Activated CD8-positive, alpha-beta T cell treated with anti-CD3 and anti-CD28 coated beads, Interleukin-2, amount 10 ng/mL, durations not matched to agents 7 days and 5 days (primary cell): ENCODE results near the gene CELSR2. TPM values are rescaled to one million over a fixed set of nuclear protein-coding genes. Genes with fewer than 3 reads are reported as not detected.

Experiments
- ATAC-seq: fragments of 150-1000 bp; cut with Tn5 transposase; one replicate; pipeline ENCODE4 v1.10.0; 2021; ENCODE audit warnings: moderate library complexity
- CTCF ChIA-PET: fragments of 350-600 bp; sonication (Branson Sonifier 250); formaldehyde crosslinking; loops from one replicate; lab custom pipeline; 2021; ENCODE audit warnings: antibody characterized with exemption; lab: Charles Lee
- POLR2A ChIA-PET: fragments of 350-600 bp; sonication (Branson Sonifier 250); formaldehyde crosslinking; loops from one replicate; lab custom pipeline; 2021; ENCODE audit warnings: antibody characterized with exemption; lab: Charles Lee
- DNase-seq: peaks from one replicate; pipeline ENCODE4 v3.0.0-alpha.2; 2020
- H3K27ac Mint-ChIP-seq: one replicate; pipeline ENCODE4 v1.8.0; 2021; ENCODE audit warnings: mild to moderate bottlenecking, mixed read lengths
- H3K27me3 Mint-ChIP-seq: one replicate; pipeline ENCODE4 v1.8.0; 2021; ENCODE audit warnings: low read depth, mixed read lengths
- H3K36me3 Mint-ChIP-seq: one replicate; pipeline ENCODE4 v1.8.0; 2021; ENCODE audit warnings: low read depth, mixed read lengths
- H3K4me1 Mint-ChIP-seq: one replicate; pipeline ENCODE4 v1.8.0; 2021; ENCODE audit warnings: low read depth, mixed read lengths
- H3K4me3 Mint-ChIP-seq: one replicate; pipeline ENCODE4 v1.8.0; 2021; ENCODE audit warnings: mild to moderate bottlenecking, mixed read lengths
- H3K9me3 Mint-ChIP-seq: one replicate; pipeline ENCODE4 v1.8.0; 2022; ENCODE audit warnings: mixed read lengths; ENCODE audit not compliant: insufficient read depth
- total RNA-seq, 2 experiments: library from RNA; stranded (reverse); gene quantifications; one replicate each; pipeline ENCODE4 v1.2.3, GENCODE V29; 2021

CELSR2 gene
- total RNA-seq, 2 experiments from 2014 or later = 4.9 to 5.2 TPM

DNA sequence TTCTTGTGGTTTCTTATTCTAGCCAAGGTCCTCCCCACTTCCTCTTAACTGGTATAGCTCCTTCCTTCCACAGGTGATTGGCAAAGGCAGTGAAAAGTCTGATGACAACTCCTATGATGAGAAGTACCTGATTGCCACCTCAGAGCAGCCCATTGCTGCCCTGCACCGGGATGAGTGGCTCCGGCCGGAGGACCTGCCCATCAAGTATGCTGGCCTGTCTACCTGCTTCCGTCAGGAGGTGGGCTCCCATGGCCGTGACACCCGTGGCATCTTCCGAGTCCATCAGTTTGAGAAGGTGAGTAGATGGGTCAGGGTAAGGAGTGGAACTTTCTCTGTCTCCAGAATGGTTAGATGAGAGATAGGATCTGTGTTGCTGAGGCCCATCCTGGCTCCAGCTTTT is 14.2 kb upstream of the CELSR2 start:
- DNase-seq (no peak), ATAC-seq (no peak)
- no peaks in the 10 kb centered on the region for H3K9me3 Mint-ChIP-seq
- H3K4me3 Mint-ChIP-seq = no peak overlapping the region
- peak overlapping the region; percentile 4 for H3K27ac Mint-ChIP-seq
- ChIA-PET CTCF (no interaction called here), POLR2A (no interaction called here)
- H3K4me1 Mint-ChIP-seq = peaks cover 14% of the 10 kb centered on the region
- peaks cover 64% of the 10 kb centered on the region for H3K36me3 Mint-ChIP-seq
- no peaks in the 10 kb centered on the region for H3K27me3 Mint-ChIP-seq

DNA sequence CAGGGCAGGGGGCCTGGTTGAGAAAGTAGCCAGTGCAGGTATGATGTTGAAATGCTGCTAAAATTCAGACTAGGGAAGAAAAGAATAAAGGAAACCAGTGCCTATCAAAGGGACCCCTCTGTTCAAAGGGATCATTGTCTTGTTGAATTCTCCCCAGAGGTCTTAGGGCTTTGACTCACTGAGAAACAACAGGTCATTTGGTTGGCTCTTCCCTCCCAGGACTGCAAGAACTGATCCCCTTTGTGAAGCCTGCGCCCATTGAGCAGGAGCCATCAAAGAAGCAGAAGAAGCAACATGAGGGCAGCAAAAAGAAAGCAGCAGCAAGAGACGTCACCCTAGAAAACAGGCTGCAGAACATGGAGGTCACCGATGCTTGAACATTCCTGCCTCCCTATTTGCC is 11.8 kb upstream of the CELSR2 start:
- POLR2A ChIA-PET = interaction anchor here (1.2 kb wide), 1 partner anchor 12 kb away, joined by 3 read pairs; the partner anchor contains the start of gene CELSR2
- Mint-ChIP-seq H3K4me1 (peaks cover 19% of the 10 kb centered on the region), H3K4me3 (no peak overlapping the region), H3K36me3 (peaks cover 46% of the 10 kb centered on the region), H3K9me3 (no peaks in the 10 kb centered on the region), H3K27me3 (peaks cover 9% of the 10 kb centered on the region), H3K27ac (no peak overlapping the region)
- CTCF ChIA-PET = interaction anchor here (1.0 kb wide), 1 partner anchor 12 kb away, joined by 3 read pairs; the partner anchor contains the start of gene CELSR2
- DNase-seq (no peak), ATAC-seq (no peak)

GRCh38 chr1:109238382-109238781 is 11.0 kb upstream of the CELSR2 start:
- DNase-seq = no peak
- no peak overlapping the region for H3K27ac Mint-ChIP-seq
- CTCF ChIA-PET = interaction anchor here (0.9 to 2.5 kb wide), 5 partner anchors 9 to 191 kb away, joined by 3 to 15 read pairs (median 3); no protein-coding TSS in a partner anchor
- H3K36me3 Mint-ChIP-seq = peaks cover 40% of the 10 kb centered on the region
- ATAC-seq = no peak
- H3K9me3 Mint-ChIP-seq = no peaks in the 10 kb centered on the region
- POLR2A ChIA-PET = no interaction called here
- peaks cover 19% of the 10 kb centered on the region for H3K4me1 Mint-ChIP-seq
- H3K4me3 Mint-ChIP-seq = no peak overlapping the region
- peaks cover 10% of the 10 kb centered on the region for H3K27me3 Mint-ChIP-seq

DNA sequence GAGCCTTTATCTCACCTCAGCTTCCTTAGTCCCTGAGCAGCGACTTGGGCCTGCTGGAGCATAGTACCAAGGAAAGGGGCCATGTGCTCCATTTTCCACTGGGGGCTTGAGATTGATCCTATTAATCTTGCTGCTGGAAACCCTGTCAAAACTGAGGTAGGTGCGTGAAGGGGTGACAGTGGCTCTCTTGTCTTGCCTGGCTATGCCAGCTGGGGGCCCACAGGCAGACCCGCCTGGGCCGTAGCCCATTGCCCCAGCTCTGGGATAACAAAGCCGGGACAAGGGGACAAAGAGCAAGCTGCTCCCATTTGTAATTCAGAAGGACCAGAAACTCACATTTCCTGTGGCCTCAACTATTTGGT is 10.3 kb upstream of the CELSR2 start:
- ATAC-seq = no peak
- no peak overlapping the region for H3K27ac Mint-ChIP-seq
- H3K4me3 Mint-ChIP-seq = no peak overlapping the region
- ChIA-PET POLR2A (no interaction called here), CTCF (interaction anchor here (1.0 to 2.5 kb wide), 8 partner anchors 11 to 294 kb away, joined by 3 to 15 read pairs (median 3); partner anchors contain the start of gene CELSR2)
- peaks cover 40% of the 10 kb centered on the region for H3K36me3 Mint-ChIP-seq
- no peaks in the 10 kb centered on the region for H3K9me3 Mint-ChIP-seq
- H3K4me1 Mint-ChIP-seq = peaks cover 19% of the 10 kb centered on the region
- no peak for DNase-seq
- peaks cover 10% of the 10 kb centered on the region for H3K27me3 Mint-ChIP-seq

GRCh38 chr1:109239409-109240068 is 9.8 kb upstream of the CELSR2 start:
- Mint-ChIP-seq H3K9me3 (no peaks in the 10 kb centered on the region), H3K4me3 (no peak overlapping the region), H3K4me1 (peaks cover 15% of the 10 kb centered on the region), H3K36me3 (peaks cover 37% of the 10 kb centered on the region), H3K27ac (no peak overlapping the region), H3K27me3 (peaks cover 12% of the 10 kb centered on the region)
- DNase-seq = peak; percentile 44
- ATAC-seq = peak; percentile 57
- ChIA-PET POLR2A (no interaction called here), CTCF (interaction anchor here (1.0 to 2.5 kb wide), 7 partner anchors 11 to 293 kb away, joined by 3 to 15 read pairs (median 3); partner anchors contain the start of gene CELSR2)

DNA sequence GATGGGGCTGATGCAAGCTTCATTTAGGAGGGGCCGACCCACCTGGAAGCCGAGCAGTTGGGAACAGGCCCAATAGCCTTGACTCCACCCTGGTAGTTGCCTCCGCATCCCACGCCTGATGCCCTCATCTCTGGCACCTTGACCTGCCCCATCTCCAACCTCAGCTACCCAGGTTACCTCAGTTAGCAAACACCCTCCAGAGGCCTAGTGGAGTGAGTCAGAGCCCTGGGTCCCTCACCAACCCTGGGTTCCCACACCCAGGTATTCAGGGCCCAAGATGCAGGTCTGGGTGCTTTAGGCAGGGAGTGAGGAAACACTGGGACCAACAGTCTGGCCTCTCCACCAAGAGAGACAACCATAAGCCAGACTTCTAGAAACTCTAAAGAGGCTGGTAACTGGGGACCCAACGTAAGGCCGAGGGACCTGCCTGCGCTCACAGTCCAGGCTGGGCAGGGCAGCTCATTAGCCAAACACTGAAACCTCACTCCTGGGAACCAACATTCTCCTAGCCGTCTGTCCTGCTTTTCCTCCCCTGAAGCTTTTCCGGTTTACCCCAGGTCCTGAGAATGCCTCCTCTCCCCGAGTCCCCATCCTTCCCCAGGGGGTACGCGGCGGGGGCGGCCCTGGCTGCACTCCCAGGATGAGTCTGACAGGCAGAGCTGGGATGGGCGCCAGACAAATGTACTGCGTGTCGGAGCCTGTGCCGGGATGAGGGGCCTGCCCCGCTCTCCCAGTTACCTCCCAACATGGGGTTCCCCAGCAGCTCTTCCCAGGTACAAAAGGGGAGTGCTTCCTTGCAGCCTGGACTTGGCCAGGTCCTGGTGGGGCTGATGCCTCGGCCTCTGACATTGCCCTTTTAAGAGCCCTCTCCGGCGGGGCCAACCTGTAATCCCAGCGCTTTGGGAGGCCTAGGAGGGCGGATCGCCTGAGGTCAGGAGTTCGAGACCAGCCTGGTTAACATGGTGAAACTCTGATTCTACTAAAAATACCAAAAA is 8.9 kb upstream of the CELSR2 start:
- POLR2A ChIA-PET = no interaction called here
- CTCF ChIA-PET = interaction anchor here (0.8 to 2.5 kb wide), 8 partner anchors 10 to 292 kb away, joined by 3 to 15 read pairs (median 3); partner anchors contain the start of gene CELSR2
- Mint-ChIP-seq H3K4me1 (peaks cover 6% of the 10 kb centered on the region), H3K9me3 (no peaks in the 10 kb centered on the region), H3K36me3 (peaks cover 29% of the 10 kb centered on the region), H3K4me3 (no peak overlapping the region), H3K27ac (no peak overlapping the region), H3K27me3 (peaks cover 17% of the 10 kb centered on the region)
- ATAC-seq (no peak), DNase-seq (no peak)

DNA sequence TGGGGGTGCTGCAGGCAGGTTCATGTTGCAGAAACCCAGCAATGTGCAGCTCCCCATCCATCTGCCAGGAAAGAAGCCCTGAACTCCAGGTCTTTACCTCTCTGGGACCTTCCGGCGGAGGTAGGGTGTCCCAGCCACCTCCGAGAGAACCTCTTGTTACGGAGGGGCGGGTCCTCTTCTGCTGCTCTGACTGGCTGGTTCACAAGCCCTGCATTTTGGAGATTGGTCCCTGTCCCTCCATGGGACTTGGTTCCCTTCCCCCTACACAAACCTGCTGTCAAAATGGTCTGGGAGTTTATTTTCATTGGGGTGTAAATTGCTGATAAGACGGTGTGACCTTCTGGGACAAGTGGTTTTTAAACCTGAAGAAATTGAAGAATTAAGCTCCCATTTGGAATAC is 8.0 kb upstream of the CELSR2 start:
- no peak for DNase-seq

DNA sequence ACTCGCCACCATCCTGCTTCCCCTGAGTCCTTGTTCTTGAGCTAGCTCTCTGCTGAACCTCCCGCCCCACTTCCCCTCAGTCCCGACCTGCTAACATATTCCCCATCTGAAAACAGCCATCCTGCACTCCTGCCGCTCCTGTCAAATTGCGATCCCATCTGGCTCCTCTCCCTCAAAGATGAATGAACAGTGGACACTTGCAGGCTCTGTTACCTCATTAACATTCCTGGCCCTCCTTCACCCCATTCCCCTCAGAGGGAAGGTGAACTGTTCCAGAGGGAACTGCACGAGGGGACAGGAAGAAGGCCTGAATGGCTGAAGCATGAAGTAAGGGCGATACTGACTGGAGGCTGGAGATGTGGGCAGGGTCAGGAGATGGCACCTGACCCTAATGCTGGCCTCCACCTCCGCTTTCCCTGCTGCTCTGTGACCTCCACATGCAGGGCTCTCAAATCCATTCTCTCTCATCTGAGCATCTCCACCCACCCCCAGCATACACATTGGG is 7.4 kb upstream of the CELSR2 start:
- ATAC-seq (no peak), DNase-seq (no peak)
- ChIA-PET POLR2A (no interaction called here), CTCF (interaction anchor here (1.2 kb wide), 1 partner anchor 157 kb away, joined by 3 read pairs; no protein-coding TSS in a partner anchor)
- Mint-ChIP-seq H3K4me1 (peaks cover 5% of the 10 kb centered on the region), H3K4me3 (no peak overlapping the region), H3K27me3 (peaks cover 19% of the 10 kb centered on the region), H3K27ac (no peak overlapping the region), H3K36me3 (peaks cover 18% of the 10 kb centered on the region), H3K9me3 (no peaks in the 10 kb centered on the region)

More for the DNA sequence above, 8.0 kb upstream of the CELSR2 start:
- POLR2A ChIA-PET = interaction anchor here (0.6 kb wide), 1 partner anchor 111 kb away, joined by 4 read pairs; no protein-coding TSS in a partner anchor
- Mint-ChIP-seq H3K9me3 (no peaks in the 10 kb centered on the region), H3K27ac (no peak overlapping the region), H3K36me3 (peaks cover 21% of the 10 kb centered on the region), H3K4me3 (no peak overlapping the region), H3K27me3 (peaks cover 17% of the 10 kb centered on the region), H3K4me1 (peaks cover 5% of the 10 kb centered on the region)
- ATAC-seq = no peak
- CTCF ChIA-PET = interaction anchor here (0.6 to 1.1 kb wide), 4 partner anchors 9 to 687 kb away, joined by 3 to 4 read pairs (median 3); no protein-coding TSS in a partner anchor

DNA sequence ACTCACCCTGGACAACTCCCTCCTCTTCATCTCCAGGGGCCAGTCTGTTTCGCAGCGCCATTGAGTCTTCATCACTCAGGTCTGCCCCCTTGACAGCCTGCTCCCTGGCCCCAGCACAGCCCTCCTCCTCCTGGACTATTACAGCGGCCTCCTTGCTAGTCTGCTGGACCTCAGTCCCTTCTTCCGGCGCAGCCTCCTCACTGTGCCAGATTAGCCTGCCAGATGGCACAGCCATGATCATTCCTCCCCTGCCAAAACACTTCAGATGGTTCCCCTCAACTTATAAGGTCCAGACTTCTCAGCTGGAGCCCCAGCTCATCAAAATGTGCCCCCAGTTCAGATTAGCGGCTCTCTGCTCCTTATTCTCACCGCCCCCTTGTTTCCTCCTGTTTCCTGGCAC is 7.0 kb upstream of the CELSR2 start:
- peaks cover 5% of the 10 kb centered on the region for H3K4me1 Mint-ChIP-seq
- H3K4me3 Mint-ChIP-seq = no peak overlapping the region
- ChIA-PET CTCF (interaction anchor here (1.2 kb wide), 1 partner anchor 156 kb away, joined by 3 read pairs; no protein-coding TSS in a partner anchor), POLR2A (no interaction called here)
- DNase-seq (no peak), ATAC-seq (no peak)
- H3K9me3 Mint-ChIP-seq = no peaks in the 10 kb centered on the region
- H3K27me3 Mint-ChIP-seq = peaks cover 19% of the 10 kb centered on the region
- no peak overlapping the region for H3K27ac Mint-ChIP-seq
- H3K36me3 Mint-ChIP-seq = peaks cover 13% of the 10 kb centered on the region

DNA sequence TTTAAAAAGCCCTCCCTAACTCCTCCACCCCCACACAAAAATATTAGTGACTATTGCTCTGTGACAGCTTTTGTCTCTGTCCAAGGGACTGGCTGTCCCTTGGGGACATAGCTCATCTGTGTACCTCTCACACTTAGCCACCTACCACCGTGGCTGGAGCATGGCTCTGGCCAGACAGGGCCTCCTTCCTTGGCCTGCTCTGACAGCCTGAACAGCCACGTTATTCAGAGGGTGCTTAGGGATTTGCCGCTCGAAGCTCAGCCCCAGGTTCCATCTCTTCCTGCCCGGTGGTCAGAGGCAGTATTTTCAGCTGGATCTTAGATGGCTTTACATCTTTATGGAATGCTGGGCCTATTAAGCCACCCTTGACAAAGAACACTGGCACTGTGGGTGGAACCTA is 6.1 kb upstream of the CELSR2 start:
- H3K4me3 Mint-ChIP-seq = no peak overlapping the region
- H3K36me3 Mint-ChIP-seq = peaks cover 6% of the 10 kb centered on the region
- CTCF ChIA-PET = interaction anchor here (1.2 kb wide), 1 partner anchor 156 kb away, joined by 3 read pairs; no protein-coding TSS in a partner anchor
- POLR2A ChIA-PET = no interaction called here
- ATAC-seq = no peak
- H3K27ac Mint-ChIP-seq = no peak overlapping the region
- H3K27me3 Mint-ChIP-seq = peaks cover 21% of the 10 kb centered on the region
- H3K4me1 Mint-ChIP-seq = peaks cover 5% of the 10 kb centered on the region
- no peak for DNase-seq
- H3K9me3 Mint-ChIP-seq = no peaks in the 10 kb centered on the region

DNA sequence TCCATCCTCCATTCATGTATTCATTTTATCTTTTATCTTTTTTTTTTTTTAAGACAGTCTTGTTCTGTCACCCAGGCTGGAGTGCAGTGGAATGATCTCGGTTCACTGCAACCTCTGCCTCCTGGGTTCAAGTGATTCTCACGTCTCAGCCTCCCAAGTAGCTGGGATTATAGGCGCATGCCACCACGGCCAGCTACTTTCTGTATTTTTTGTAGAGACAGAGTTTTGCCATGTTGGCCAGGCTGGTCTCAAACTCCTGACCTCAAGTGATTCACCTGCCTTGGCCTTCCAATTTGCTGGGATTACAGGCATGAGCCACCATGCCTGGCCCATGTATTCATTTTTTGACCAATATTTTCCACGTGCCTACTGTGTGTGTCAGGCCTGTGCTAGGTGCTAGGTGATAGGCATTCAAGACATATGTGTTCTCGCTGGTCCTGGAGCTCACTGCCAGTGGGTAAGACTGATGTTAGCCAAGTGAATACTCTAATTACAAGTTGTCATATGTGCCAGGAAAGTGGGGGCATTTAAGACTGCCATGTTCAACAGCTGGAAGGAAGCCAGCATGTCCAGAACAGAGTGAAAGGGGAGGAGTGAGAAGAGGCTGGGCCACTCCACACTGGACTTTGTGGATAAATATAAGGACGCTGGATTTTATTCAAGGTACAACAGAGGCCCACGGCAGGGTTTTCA is 5.3 kb upstream of the CELSR2 start:
- Mint-ChIP-seq H3K4me1 (peaks cover 6% of the 10 kb centered on the region), H3K36me3 (peaks cover 2% of the 10 kb centered on the region), H3K4me3 (no peak overlapping the region), H3K9me3 (no peaks in the 10 kb centered on the region), H3K27me3 (peaks cover 21% of the 10 kb centered on the region), H3K27ac (no peak overlapping the region)
- ATAC-seq = no peak
- ChIA-PET POLR2A (no interaction called here), CTCF (no interaction called here)
- no peak for DNase-seq
